Motor neuron (in vitro differentiated cells): ENCODE data around the gene PI4K2A. TPM values are rescaled to one million over a fixed set of nuclear protein-coding genes. Genes with fewer than 3 reads are reported as not detected.
"Not testable (repeated sequence)": the region's sequence is repeated elsewhere in the genome, so short reads cannot be mapped to it uniquely, and the experiment has no call there.

Experiments used
- ATAC-seq, 8 experiments: fragments of 200-7000 bp; cut with Tn5 transposase; replicated peaks in 6 of 8; 2 replicates each; pipeline ENCODE4 v1.8.0; 2021; ENCODE audit warnings: mild to moderate bottlenecking in 8 of 8, moderate library complexity in 8 of 8
- H3K27ac ChIP-seq, 2 donors: fragments of 250-450 bp; sonication (Bioruptor Pico); 2 replicates each; pipeline ENCODE4 v1.9.0; 2021; ENCODE audit warnings: antibody characterized with exemption in 2 of 2, mild to moderate bottlenecking in 2 of 2, moderate library complexity in 1 of 2
- H3K4me1 ChIP-seq, 2 donors: fragments of 250-450 bp; sonication (Bioruptor Pico); replicated peaks in 1 of 2; 2 replicates each; pipeline ENCODE4 v1.6.1; 2021; ENCODE audit warnings: antibody characterized with exemption in 2 of 2, mild to moderate bottlenecking in 2 of 2, moderate library complexity in 1 of 2
- H3K4me3 ChIP-seq, 5 donors: fragments of 250-450 bp; sonication (Bioruptor Pico); 2 replicates each; pipeline ENCODE4 v1.9.0; 2021; ENCODE audit warnings: antibody characterized with exemption in 5 of 5, mild to moderate bottlenecking in 5 of 5, moderate library complexity in 4 of 5
- WGBS, 10 experiments: fragments of 450-650 bp; shearing (Covaris generic); methylation state at CpG; one replicate each; pipeline ENCODE4 v1.0.0; 2022; 5-methylcytosine and 5-hydroxymethylcytosine counted together
- in situ Hi-C, 9 experiments: fragments of 400-800 bp; cut with MboI; loops; one replicate each; pipeline ENCODE4 v1.15.0; 2021; ENCODE audit warnings: low sequenced_read_pairs in 9 of 9, low pct_unique_long_range_greater_than_20kb in 2 of 9; ENCODE audit not compliant: unreplicated experiment in 9 of 9
- total RNA-seq, 8 experiments: library from RNA; unstranded; fragments of 300-600 nt; gene quantifications; 2 replicates each; pipeline versions ENCODE4 v1.2.3 to v1.2.4, GENCODE V29; 2022

Gene PI4K2A
- total RNA-seq, 8 experiments from 2014 or later = 10.1 to 46.8 (median 18.4) TPM

GRCh38 chr10:97611473-97611872 is 29.0 kb upstream of the PI4K2A start:
- no peak for ATAC-seq
- in situ Hi-C loops = no loop called here
- Histone ChIP-seq H3K27ac (no peak overlapping the region), H3K4me3 (no peak overlapping the region), H3K4me1 (no peaks in the 10 kb centered on the region)
- 80 to 100% (median 90%) methylated on average over 1 to 10 of the region's 12 CpGs; no CpG with 5 or more reads in 6 of the 10 experiments for WGBS, 10 experiments

GRCh38 chr10:97612386-97612785 is 28.1 kb upstream of the PI4K2A start:
- Histone ChIP-seq H3K4me1 (no peaks in the 10 kb centered on the region), H3K4me3 (no peak overlapping the region), H3K27ac (no peak overlapping the region)
- in situ Hi-C loops = no loop called here
- 0 to 63% (median 23%) methylated on average over 1 to 2 of the region's 2 CpGs; no CpG with 5 or more reads in 4 of the 10 experiments for WGBS, 10 experiments
- ATAC-seq = peak in 6 of 8 experiments; percentile 40 to 100 (median 90)

- Histone ChIP-seq H3K27ac (no peak overlapping the region), H3K4me1 (no peaks in the 10 kb centered on the region), H3K4me3 (no peak overlapping the region)
- ATAC-seq = no peak
- in situ Hi-C loops = no loop called here
- WGBS, 10 experiments = 90 to 100% (median 100%) methylated on average over 1 to 3 of the region's 4 CpGs; no CpG with 5 or more reads in 3 of the 10 experiments
Measured at GRCh38 chr10:97618285-97618684, 22.2 kb upstream of the PI4K2A start.

GRCh38 chr10:97618733-97619132 is 21.7 kb upstream of the PI4K2A start:
- in situ Hi-C loops = no loop called here
- no peak overlapping the region for H3K4me3 ChIP-seq
- H3K27ac ChIP-seq = no peak overlapping the region
- no peak for ATAC-seq
- H3K4me1 ChIP-seq = no peaks in the 10 kb centered on the region
- WGBS, 10 experiments = 0 to 100% (median 100%) methylated on average over 1 to 3 of the region's 4 CpGs; no CpG with 5 or more reads in 5 of the 10 experiments

- H3K27ac ChIP-seq = no peak overlapping the region
- no peaks in the 10 kb centered on the region for H3K4me1 ChIP-seq
- 67 to 100% (median 89%) methylated on average over 1 of the region's 1 CpG; no CpG with 5 or more reads in 7 of the 10 experiments for WGBS, 10 experiments
- no peak for ATAC-seq
- in situ Hi-C loops = no loop called here
- H3K4me3 ChIP-seq = no peak overlapping the region
Measured at GRCh38 chr10:97623277-97623676, 17.2 kb upstream of the PI4K2A start.

- Histone ChIP-seq H3K4me3 (no peak overlapping the region), H3K27ac (no peak overlapping the region), H3K4me1 (peaks cover 0 to 4% of the 10 kb centered on the region in 2 donors)
- ATAC-seq = no peak
- in situ Hi-C loops = no loop called here
- WGBS, 10 experiments = 67 to 100% (median 95%) methylated on average over 1 to 4 of the region's 4 CpGs; no CpG with 5 or more reads in 3 of the 10 experiments
Measured at GRCh38 chr10:97627731-97628130, 12.7 kb upstream of the PI4K2A start.

GRCh38 chr10:97628228-97628627 is 12.2 kb upstream of the PI4K2A start:
- WGBS, 10 experiments = 75 to 100% (median 92%) methylated on average over 1 to 3 of the region's 3 CpGs
- peaks cover 0 to 4% of the 10 kb centered on the region in 2 donors for H3K4me1 ChIP-seq
- no peak overlapping the region for H3K27ac ChIP-seq
- in situ Hi-C loops = no loop called here
- ATAC-seq = no peak
- no peak overlapping the region for H3K4me3 ChIP-seq

- 83 to 100% (median 100%) methylated on average over 1 to 4 of the region's 5 CpGs; no CpG with 5 or more reads in 2 of the 10 experiments for WGBS, 10 experiments
- Histone ChIP-seq H3K27ac (no peak overlapping the region), H3K4me1 (peaks cover 6 to 7% of the 10 kb centered on the region in 2 donors), H3K4me3 (no peak overlapping the region)
- in situ Hi-C loops = no loop called here
- ATAC-seq = no peak
Measured at GRCh38 chr10:97629289-97629688, 11.2 kb upstream of the PI4K2A start.

- Histone ChIP-seq H3K4me3 (no peak overlapping the region), H3K4me1 (peaks cover 6 to 7% of the 10 kb centered on the region in 2 donors), H3K27ac (no peak overlapping the region)
- no peak for ATAC-seq
- in situ Hi-C loops = no loop called here
Measured at GRCh38 chr10:97631098-97631497, 9.4 kb upstream of the PI4K2A start.

GRCh38 chr10:97632949-97633884 is 7.3 kb upstream of the PI4K2A start, which contains the start of gene MORN4:
TSS of gene MORN4 (minus strand) at chr10:97633500. CDS start at chr10:97619653, 13,847 bp downstream.
- peak; percentile 97 to 99 (median 98) for ATAC-seq

GRCh38 chr10:97633921-97634320 is 6.5 kb upstream of the PI4K2A start:
- Histone ChIP-seq H3K4me3 (peak overlapping the region in 4 of 5 donors; percentile 53 to 85 (median 76)), H3K27ac (peak overlapping the region; percentile 82 to 92)
- 81 to 100% (median 92%) methylated on average over 2 to 7 of the region's 8 CpGs; no CpG with 5 or more reads in 6 of the 10 experiments for WGBS, 10 experiments

More at GRCh38 chr10:97632949-97633884, 7.3 kb upstream of the PI4K2A start, which contains the start of gene MORN4:
- peaks cover 6 to 7% of the 10 kb centered on the region in 2 donors for H3K4me1 ChIP-seq
- peak within 1 kb of the TSS; percentile 82 to 92 for H3K27ac ChIP-seq
- H3K4me3 ChIP-seq = peak within 1 kb of the TSS; percentile 53 to 85 (median 76)
- WGBS, 10 experiments = 0 to 60% (median 2%) methylated on average over 1 to 29 of the region's 62 CpGs; no CpG with 5 or more reads in 3 of the 10 experiments
- in situ Hi-C loops = no loop called here

GRCh38 chr10:97635577-97635976 is 4.9 kb upstream of the PI4K2A start:
- peaks cover 6 to 7% of the 10 kb centered on the region in 2 donors for H3K4me1 ChIP-seq
- in situ Hi-C loops = no loop called here
- no peak overlapping the region for H3K27ac ChIP-seq
- H3K4me3 ChIP-seq = no peak overlapping the region
- no peak for ATAC-seq
- WGBS, 10 experiments = 43 to 100% (median 83%) methylated on average over 1 of the region's 1 CpG; no CpG with 5 or more reads in 5 of the 10 experiments

More at GRCh38 chr10:97633921-97634320, 6.5 kb upstream of the PI4K2A start:
- in situ Hi-C loops = no loop called here
- H3K4me1 ChIP-seq = peaks cover 6 to 7% of the 10 kb centered on the region in 2 donors
- peak in 5 of 8 experiments; percentile 1 to 28 (median 1) for ATAC-seq

GRCh38 chr10:97639090-97639489 is 1.4 kb upstream of the PI4K2A start:
- WGBS, 10 experiments = 67 to 100% (median 91%) methylated on average over 1 to 3 of the region's 3 CpGs
- ATAC-seq, H3K27ac ChIP-seq, in situ Hi-C loops, H3K4me1 ChIP-seq, H3K4me3 ChIP-seq: not testable (repeated sequence)
